K562 (cell line): ENCODE data around the gene ARL10. TPM values are rescaled to one million over a fixed set of nuclear protein-coding genes. Genes with fewer than 3 reads are reported as not detected.

ENCODE experiments used
- DLX4 ChIP-seq: fragments of 250-450 bp; sonication (Bioruptor Pico); IDR thresholded peaks from 2 replicates; pipeline ENCODE4 v1.6.1; 2021; ENCODE audit warnings: mild to moderate bottlenecking
- EP400 ChIP-seq: fragments of 450-650 bp; IDR thresholded peaks from 2 replicates; pipeline ENCODE4 v1.6.1; 2017; ENCODE audit warnings: antibody characterized with exemption, mild to moderate bottlenecking, moderate library complexity
- LEF1 ChIP-seq: fragments of 450-650 bp; IDR thresholded peaks from 2 replicates; pipeline ENCODE4 v1.6.1; 2016; ENCODE audit warnings: mild to moderate bottlenecking
- MEIS2 ChIP-seq: fragments of 450-650 bp; IDR thresholded peaks from 2 replicates; pipeline ENCODE4 v1.6.1; 2014; ENCODE audit warnings: mild to moderate bottlenecking; ENCODE audit not compliant: partially characterized antibody
- PRDM10 ChIP-seq: fragments of 450-650 bp; IDR thresholded peaks from 2 replicates; pipeline ENCODE4 v1.6.1; 2018; ENCODE audit not compliant: partially characterized antibody
- RAD51 ChIP-seq: fragments of 450-650 bp; IDR thresholded peaks from 2 replicates; pipeline ENCODE4 v1.7.1; 2016; ENCODE audit warnings: low read depth, mild to moderate bottlenecking, borderline replicate concordance
- RNF2 ChIP-seq: sonication (generic); IDR thresholded peaks from 2 replicates; pipeline ENCODE4 v1.6.1; 2016
- TCF7 ChIP-seq: sonication (generic); IDR thresholded peaks from 2 replicates; pipeline ENCODE4 v1.6.1; 2016; ENCODE audit warnings: antibody characterized with exemption, borderline replicate concordance
- ZBTB1 ChIP-seq: sonication (generic); formaldehyde crosslinking; IDR thresholded peaks from 2 replicates; pipeline ENCODE4 v1.8.1; 2023; ENCODE audit warnings: missing genetic modification reagents, low read depth, mild to moderate bottlenecking, borderline replicate concordance
- ZBTB11 ChIP-seq, 3 experiments: fragments of 200-800 bp in 1 of 3; fragments of 250-450 bp in 1 of 3; fragments of 450-650 bp in 1 of 3; sonication (Bioruptor Pico) in 1 of 3; sonication (Bioruptor generic) in 1 of 3; formaldehyde crosslinking in 1 of 3; IDR thresholded peaks; 2 replicates each; pipeline versions ENCODE4 v1.6.1 to v1.8.0; 2016 to 2022; ENCODE audit warnings: mild to moderate bottlenecking in 2 of 3, missing genetic modification characterization in 2 of 3, missing compliant biosample characterization in 1 of 3, moderate library complexity in 1 of 3
- ZMIZ1 ChIP-seq, 2 experiments: fragments of 150-350 bp in 1 of 2; IDR thresholded peaks; 2 replicates each; pipeline ENCODE4 v1.6.1; 2012 to 2016; ENCODE audit warnings: low read depth in 2 of 2, low read length in 2 of 2, mild to moderate bottlenecking in 1 of 2, moderate library complexity in 1 of 2
- ZNF398 ChIP-seq: fragments of 250-450 bp; sonication (Bioruptor Pico); IDR thresholded peaks from 2 replicates; pipeline ENCODE4 v1.8.0; 2021; ENCODE audit warnings: moderate library complexity, mild to moderate bottlenecking, inconsistent platforms
- polyA plus RNA-seq, 8 experiments: library from polyadenylated mRNA; depleted of rRNA in 4 of 8; stranded (reverse) in 5 of 8; unstranded in 3 of 8; fragments of >200 nt; fragmentation: Nextera tagmentation in 2 of 8; fragmentation: Illumina TruSeq in 1 of 8; extraction: Ambion mirVana in 2 of 8; extraction: Trizol in 1 of 8; gene quantifications; 2 replicates each; pipeline versions ENCODE4 v1.2.1 to v1.2.3, GENCODE V29; 2011 to 2014; ENCODE audit warnings: inconsistent platforms in 1 of 8, missing spikeins in 1 of 8
- total RNA-seq, 7 experiments: library from RNA; depleted of rRNA in 6 of 7; stranded (reverse); fragments of >200 nt in 6 of 7; fragmentation: Illumina TruSeq in 2 of 7; extraction: Trizol in 2 of 7; gene quantifications; 2 replicates each; pipeline versions ENCODE4 v1.2.1 to v1.2.3, GENCODE V29; 2011 to 2021; ENCODE audit warnings: low replicate concordance in 1 of 7

ARL10 gene
- total and polyA plus RNA-seq, 9 of the 15 experiments (the other 6 are each of a cell fraction or from before 2014, with no cell fraction given), result under 0.01 to 0.40 (median 0.34) TPM; not detected in 3

GRCh38 chr5:176341325-176342157 lies 23.7 kb upstream of the ARL10 start (continued):
- TF ChIP-seq MEIS2 (peak; percentile 28), RNF2 (no peak), TCF7 (no peak), PRDM10 (peak; percentile 65), DLX4 (CRISPR knock-in tag) (no peak), ZNF398 (CRISPR knock-in tag) (no peak), ZMIZ1 (IDR thresholded peaks at IDR 0.05; ENCODE audit: low read depth in 2 of 2, low read length in 2 of 2) (no peak), LEF1 (no peak), RAD51 (no peak), ZBTB1 (CRISPR knock-in tag) (no peak), EP400 (no peak), ZBTB11 (CRISPR knock-in tag; IDR thresholded peaks at IDR 0.05) (no peak)
